HFF-Myc (cell line): ENCODE results near the gene CSKMT.

Source experiments
- DNase-seq: peaks from one replicate; pipeline ENCODE4 v3.0.0-alpha.2; 2011; ENCODE audit warnings: low read depth; ENCODE audit errors: extremely low read depth
- H3K4me3 ChIP-seq: replicated peaks from 2 replicates; pipeline ENCODE4 v1.5.1; 2011; ENCODE audit warnings: low read depth, mild to moderate bottlenecking, control low read depth, low read length
- TF ChIP-seq, protein P1 (sequence below): IDR thresholded peaks from 2 replicates; pipeline ENCODE4 v1.5.1; 2012; ENCODE audit warnings: mild to moderate bottlenecking, low read depth, low read length, control low read depth; ENCODE audit errors: missing control alignments

Gene CSKMT

DNA sequence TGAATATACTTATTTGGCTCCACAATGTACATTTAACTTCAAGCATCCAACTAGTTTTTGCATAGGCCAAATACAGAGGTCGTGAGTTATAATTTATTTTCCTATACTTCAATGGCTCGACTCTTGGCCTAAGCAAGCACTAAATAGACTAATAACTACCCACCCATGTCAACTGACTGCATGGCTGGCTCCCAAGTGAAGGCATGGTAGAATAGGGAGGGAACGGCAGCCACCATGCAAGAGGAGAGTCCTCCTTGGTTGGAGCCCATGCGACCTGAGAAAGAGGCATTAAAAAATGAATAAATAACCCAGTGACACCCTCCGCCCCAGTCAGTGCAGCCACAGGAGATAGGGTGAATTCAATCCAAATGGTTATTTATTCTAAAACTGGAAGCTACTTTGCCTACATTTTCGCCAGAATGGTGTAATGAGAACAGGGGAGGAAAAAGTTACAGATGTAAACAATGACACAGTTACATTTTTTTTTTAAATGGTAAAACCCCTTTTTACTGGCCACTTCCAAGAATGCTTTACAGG, 47.2 kb downstream of the CSKMT start:
- no peak for DNase-seq
- H3K4me3 ChIP-seq, result no peak overlapping the region
- TF ChIP-seq, protein P1, sequence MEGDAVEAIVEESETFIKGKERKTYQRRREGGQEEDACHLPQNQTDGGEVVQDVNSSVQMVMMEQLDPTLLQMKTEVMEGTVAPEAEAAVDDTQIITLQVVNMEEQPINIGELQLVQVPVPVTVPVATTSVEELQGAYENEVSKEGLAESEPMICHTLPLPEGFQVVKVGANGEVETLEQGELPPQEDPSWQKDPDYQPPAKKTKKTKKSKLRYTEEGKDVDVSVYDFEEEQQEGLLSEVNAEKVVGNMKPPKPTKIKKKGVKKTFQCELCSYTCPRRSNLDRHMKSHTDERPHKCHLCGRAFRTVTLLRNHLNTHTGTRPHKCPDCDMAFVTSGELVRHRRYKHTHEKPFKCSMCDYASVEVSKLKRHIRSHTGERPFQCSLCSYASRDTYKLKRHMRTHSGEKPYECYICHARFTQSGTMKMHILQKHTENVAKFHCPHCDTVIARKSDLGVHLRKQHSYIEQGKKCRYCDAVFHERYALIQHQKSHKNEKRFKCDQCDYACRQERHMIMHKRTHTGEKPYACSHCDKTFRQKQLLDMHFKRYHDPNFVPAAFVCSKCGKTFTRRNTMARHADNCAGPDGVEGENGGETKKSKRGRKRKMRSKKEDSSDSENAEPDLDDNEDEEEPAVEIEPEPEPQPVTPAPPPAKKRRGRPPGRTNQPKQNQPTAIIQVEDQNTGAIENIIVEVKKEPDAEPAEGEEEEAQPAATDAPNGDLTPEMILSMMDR, result no peak

GRCh38 chr11:62712861-62713260, 47.7 kb downstream of the CSKMT start:
- TF ChIP-seq, protein P1, result no peak
- no peak overlapping the region for H3K4me3 ChIP-seq
- no peak for DNase-seq

DNA sequence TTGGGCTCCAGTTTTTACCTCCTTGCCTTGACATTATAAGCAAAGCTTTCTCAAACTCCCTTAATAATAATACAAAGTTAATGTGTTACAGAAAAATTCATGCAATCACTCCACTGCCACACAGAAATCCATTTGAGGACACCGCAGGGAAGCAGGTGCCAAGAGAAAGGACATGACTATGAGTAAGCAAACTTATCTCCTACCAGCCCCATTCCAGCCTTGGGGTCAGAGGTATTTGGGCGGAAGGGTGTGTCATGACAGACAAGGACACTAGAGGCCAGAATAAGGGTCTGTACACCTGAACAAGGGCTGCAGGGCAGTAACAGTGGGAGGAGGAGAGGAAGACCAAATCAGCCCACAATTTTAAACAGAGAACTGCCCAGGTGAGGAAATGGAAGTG, 48.2 kb downstream of the CSKMT start:
- no peak for DNase-seq
- TF ChIP-seq, protein P1, result no peak

DNA sequence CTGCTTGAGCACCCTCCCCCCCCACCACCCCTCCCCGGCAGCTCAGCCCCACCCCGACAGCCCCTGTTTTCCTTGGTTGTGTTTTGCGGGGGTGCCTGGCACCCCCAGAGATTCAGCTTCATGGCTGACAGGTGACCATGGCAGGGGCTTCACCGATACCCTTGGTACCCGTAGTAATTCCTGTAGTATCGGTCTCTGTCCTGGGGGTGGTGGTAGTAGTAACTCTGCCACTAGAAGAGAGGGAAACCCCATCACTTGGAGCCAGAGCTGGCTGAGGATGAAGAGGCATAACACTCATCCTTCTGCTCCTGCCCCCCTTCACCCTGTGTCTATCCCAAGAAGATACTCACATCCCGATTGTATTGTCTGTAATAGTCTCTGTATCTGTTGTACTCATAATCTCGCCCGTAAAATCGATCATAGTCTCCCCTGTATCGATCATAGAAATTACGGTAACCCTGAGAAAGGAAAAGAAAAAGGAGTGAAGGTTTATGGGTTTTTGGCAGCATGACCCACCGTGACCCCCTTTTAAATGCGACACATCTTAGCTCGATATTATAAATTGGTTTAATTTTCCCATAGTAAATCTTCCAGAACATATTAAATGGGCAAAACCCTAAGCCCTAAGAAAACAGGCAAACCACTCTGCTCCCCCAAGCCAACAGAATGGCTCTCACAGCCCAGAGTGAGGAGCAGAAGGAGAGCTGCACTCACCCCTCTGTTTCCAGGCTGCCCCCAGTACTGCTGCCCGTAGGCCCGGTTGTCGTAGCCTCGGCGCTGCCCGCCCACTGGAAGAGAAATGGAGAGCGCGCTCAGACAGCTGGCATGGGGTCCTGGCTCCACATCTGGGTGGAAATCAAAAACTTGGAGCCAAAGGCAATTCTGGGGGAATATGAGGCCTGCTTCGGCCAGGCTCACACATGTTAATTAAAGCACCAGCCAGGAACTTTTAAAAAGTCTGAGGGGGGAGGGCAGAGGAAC, 50.3 kb downstream of the CSKMT start:
- H3K4me3 ChIP-seq, result no peak overlapping the region
- no peak for DNase-seq
- TF ChIP-seq, protein P1, result no peak

More for the DNA sequence above, 48.2 kb downstream of the CSKMT start:
- no peak overlapping the region for H3K4me3 ChIP-seq

GRCh38 chr11:62716206-62716605, 51.1 kb downstream of the CSKMT start:
- no peak for DNase-seq
- no peak overlapping the region for H3K4me3 ChIP-seq
- TF ChIP-seq, protein P1, result no peak

DNA sequence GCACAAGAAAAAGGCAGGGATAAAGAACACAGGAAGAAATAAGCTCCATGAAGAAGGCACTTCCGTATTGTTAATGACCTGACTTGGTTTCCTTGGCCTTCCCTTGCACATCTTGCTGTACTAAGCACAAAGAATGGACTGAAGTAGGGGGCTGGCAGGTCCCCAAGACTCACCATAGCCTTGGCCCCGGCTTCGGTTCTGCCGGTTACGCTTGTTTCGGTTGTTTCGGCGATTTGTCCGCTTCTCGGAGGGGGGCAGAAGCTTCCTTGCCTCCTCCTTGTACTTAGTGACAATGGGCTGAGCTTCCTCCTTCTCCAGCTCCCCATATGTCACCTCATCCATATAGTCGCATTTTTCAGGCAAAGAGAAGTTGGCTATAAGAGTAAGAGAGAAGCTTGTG, 51.7 kb downstream of the CSKMT start:
- no peak overlapping the region for H3K4me3 ChIP-seq
- TF ChIP-seq, protein P1, result no peak
- DNase-seq, result no peak
